SK-N-SH (cell line): ENCODE data around the gene GRM1.

Source experiments
- ELF1 ChIP-seq: IDR thresholded peaks from 2 replicates; pipeline ENCODE4 v1.4.0; 2012
- EP300 ChIP-seq, 2 experiments: IDR thresholded peaks; 2 replicates each; pipeline versions ENCODE4 v1.4.0 to v1.6.1; 2012; ENCODE audit warnings: borderline replicate concordance in 1 of 2, low read depth in 1 of 2, low read length in 1 of 2
- RAD21 ChIP-seq: IDR thresholded peaks from 2 replicates; pipeline ENCODE4 v1.6.1; 2012; ENCODE audit warnings: mild to moderate bottlenecking, low read length
- TF ChIP-seq, protein P1 (sequence below): fragments of 200-600 bp; sonication (generic); IDR thresholded peaks from 2 replicates; pipeline ENCODE4 v1.6.1; 2017; ENCODE audit warnings: antibody characterized with exemption, mild to moderate bottlenecking, moderate library complexity
- TF ChIP-seq, protein P2 (sequence below): IDR thresholded peaks from 2 replicates; pipeline ENCODE4 v1.4.0; 2012; ENCODE audit warnings: low read depth
- TF ChIP-seq, protein P3 (sequence below): IDR thresholded peaks from 2 replicates; pipeline ENCODE4 v1.6.1; 2012; ENCODE audit warnings: mild to moderate bottlenecking, low read depth, low read length, moderate library complexity

DNA sequence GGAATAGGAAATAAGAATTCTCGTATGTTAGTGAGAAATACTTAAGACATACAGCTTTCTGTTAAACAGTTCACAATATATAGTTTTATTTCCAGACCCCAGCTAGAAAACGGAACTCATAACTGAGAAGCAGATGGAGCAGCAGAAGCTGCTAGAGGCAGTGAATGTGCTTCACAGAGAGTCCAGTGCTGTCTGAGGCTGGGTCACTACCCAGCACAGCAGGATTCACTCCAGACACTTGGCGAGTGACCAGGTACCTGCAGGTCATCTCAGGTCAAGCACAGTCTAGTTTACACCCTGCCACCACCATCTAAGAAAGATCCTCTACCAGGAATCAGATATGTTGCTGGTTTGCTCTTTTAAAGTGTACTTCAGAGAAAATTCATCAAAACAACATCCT, 271.7 kb downstream of the GRM1 start:
- TF ChIP-seq, protein P1, sequence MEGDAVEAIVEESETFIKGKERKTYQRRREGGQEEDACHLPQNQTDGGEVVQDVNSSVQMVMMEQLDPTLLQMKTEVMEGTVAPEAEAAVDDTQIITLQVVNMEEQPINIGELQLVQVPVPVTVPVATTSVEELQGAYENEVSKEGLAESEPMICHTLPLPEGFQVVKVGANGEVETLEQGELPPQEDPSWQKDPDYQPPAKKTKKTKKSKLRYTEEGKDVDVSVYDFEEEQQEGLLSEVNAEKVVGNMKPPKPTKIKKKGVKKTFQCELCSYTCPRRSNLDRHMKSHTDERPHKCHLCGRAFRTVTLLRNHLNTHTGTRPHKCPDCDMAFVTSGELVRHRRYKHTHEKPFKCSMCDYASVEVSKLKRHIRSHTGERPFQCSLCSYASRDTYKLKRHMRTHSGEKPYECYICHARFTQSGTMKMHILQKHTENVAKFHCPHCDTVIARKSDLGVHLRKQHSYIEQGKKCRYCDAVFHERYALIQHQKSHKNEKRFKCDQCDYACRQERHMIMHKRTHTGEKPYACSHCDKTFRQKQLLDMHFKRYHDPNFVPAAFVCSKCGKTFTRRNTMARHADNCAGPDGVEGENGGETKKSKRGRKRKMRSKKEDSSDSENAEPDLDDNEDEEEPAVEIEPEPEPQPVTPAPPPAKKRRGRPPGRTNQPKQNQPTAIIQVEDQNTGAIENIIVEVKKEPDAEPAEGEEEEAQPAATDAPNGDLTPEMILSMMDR: no peak
- TF ChIP-seq RAD21: no peak
- TF ChIP-seq, protein P2, sequence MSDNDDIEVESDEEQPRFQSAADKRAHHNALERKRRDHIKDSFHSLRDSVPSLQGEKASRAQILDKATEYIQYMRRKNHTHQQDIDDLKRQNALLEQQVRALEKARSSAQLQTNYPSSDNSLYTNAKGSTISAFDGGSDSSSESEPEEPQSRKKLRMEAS: no peak
- no peak for TF ChIP-seq EP300 (IDR thresholded peaks at IDR 0.05; ENCODE audit: borderline replicate concordance in 1 of 2, low read depth in 1 of 2, low read length in 1 of 2)
- TF ChIP-seq, protein P3, sequence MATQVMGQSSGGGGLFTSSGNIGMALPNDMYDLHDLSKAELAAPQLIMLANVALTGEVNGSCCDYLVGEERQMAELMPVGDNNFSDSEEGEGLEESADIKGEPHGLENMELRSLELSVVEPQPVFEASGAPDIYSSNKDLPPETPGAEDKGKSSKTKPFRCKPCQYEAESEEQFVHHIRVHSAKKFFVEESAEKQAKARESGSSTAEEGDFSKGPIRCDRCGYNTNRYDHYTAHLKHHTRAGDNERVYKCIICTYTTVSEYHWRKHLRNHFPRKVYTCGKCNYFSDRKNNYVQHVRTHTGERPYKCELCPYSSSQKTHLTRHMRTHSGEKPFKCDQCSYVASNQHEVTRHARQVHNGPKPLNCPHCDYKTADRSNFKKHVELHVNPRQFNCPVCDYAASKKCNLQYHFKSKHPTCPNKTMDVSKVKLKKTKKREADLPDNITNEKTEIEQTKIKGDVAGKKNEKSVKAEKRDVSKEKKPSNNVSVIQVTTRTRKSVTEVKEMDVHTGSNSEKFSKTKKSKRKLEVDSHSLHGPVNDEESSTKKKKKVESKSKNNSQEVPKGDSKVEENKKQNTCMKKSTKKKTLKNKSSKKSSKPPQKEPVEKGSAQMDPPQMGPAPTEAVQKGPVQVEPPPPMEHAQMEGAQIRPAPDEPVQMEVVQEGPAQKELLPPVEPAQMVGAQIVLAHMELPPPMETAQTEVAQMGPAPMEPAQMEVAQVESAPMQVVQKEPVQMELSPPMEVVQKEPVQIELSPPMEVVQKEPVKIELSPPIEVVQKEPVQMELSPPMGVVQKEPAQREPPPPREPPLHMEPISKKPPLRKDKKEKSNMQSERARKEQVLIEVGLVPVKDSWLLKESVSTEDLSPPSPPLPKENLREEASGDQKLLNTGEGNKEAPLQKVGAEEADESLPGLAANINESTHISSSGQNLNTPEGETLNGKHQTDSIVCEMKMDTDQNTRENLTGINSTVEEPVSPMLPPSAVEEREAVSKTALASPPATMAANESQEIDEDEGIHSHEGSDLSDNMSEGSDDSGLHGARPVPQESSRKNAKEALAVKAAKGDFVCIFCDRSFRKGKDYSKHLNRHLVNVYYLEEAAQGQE: no peak
- no peak for TF ChIP-seq ELF1
